ENCODE data around the gene TCF21. TPM values are rescaled to one million over a fixed set of nuclear protein-coding genes. Genes with fewer than 3 reads are reported as not detected.
A peak's percentile ranks its signal among the peaks of the same experiment; 100 is the strongest.

Gene TCF21
- total RNA-seq, 1 experiment from 2014 or later, result not detected

GRCh38 chr6:133892813-133893691, 4.1 kb downstream of the TCF21 start:
- Mint-ChIP-seq H3K9me3 (ENCODE audit: low read depth, unreplicated experiment) (no peaks in the 10 kb centered on the region), H3K4me1 (ENCODE audit: low read depth, unreplicated experiment) (peaks cover 38% of the 10 kb centered on the region), H3K36me3 (ENCODE audit: insufficient read depth, unreplicated experiment) (peaks cover 6% of the 10 kb centered on the region), H3K27me3 (ENCODE audit: unreplicated experiment) (peaks cover 100% of the 10 kb centered on the region), H3K4me3 (ENCODE audit: low read depth, unreplicated experiment) (no peak overlapping the region), H3K27ac (ENCODE audit: unreplicated experiment) (no peak overlapping the region)
- DNase-seq, result no peak
- intact Hi-C loops (cut with micrococcal nuclease; ENCODE audit: unreplicated experiment), result no loop called here
- CTCF ChIA-PET, result interaction anchor here (1.4 kb wide), 1 partner anchor 324 kb away, joined by 4 read pairs; no protein-coding TSS in a partner anchor
- TF ChIP-seq CTCF (IDR thresholded peaks at IDR 0.05; ENCODE audit: unreplicated experiment), result no peak
- BruUV-seq (replicated peaks), result no TSS peak

GRCh38 chr6:133893946-133894345, 5.0 kb downstream of the TCF21 start:
- intact Hi-C loops (cut with micrococcal nuclease; ENCODE audit: unreplicated experiment), result no loop called here
- peaks cover 38% of the 10 kb centered on the region for H3K4me1 Mint-ChIP-seq (ENCODE audit: low read depth, unreplicated experiment)
- H3K9me3 Mint-ChIP-seq (ENCODE audit: low read depth, unreplicated experiment), result no peaks in the 10 kb centered on the region
- no peak for DNase-seq
- CTCF ChIA-PET, result interaction anchor here (1.4 kb wide), 1 partner anchor 23 kb away, joined by 3 read pairs; no protein-coding TSS in a partner anchor
- peaks cover 100% of the 10 kb centered on the region for H3K27me3 Mint-ChIP-seq (ENCODE audit: unreplicated experiment)
- no TSS peak for BruUV-seq (replicated peaks)
- H3K4me3 Mint-ChIP-seq (ENCODE audit: low read depth, unreplicated experiment), result no peak overlapping the region
- peaks cover 6% of the 10 kb centered on the region for H3K36me3 Mint-ChIP-seq (ENCODE audit: insufficient read depth, unreplicated experiment)
- no peak for TF ChIP-seq CTCF (IDR thresholded peaks at IDR 0.05; ENCODE audit: unreplicated experiment)
- H3K27ac Mint-ChIP-seq (ENCODE audit: unreplicated experiment), result no peak overlapping the region

GRCh38 chr6:133894369-133894768, 5.5 kb downstream of the TCF21 start:
- Mint-ChIP-seq H3K9me3 (ENCODE audit: low read depth, unreplicated experiment) (no peaks in the 10 kb centered on the region), H3K27me3 (ENCODE audit: unreplicated experiment) (peaks cover 98% of the 10 kb centered on the region), H3K27ac (ENCODE audit: unreplicated experiment) (no peak overlapping the region), H3K4me1 (ENCODE audit: low read depth, unreplicated experiment) (peaks cover 38% of the 10 kb centered on the region), H3K36me3 (ENCODE audit: insufficient read depth, unreplicated experiment) (peaks cover 6% of the 10 kb centered on the region), H3K4me3 (ENCODE audit: low read depth, unreplicated experiment) (no peak overlapping the region)
- CTCF ChIA-PET, result interaction anchor here (0.7 to 1.4 kb wide), 3 partner anchors 20 to 169 kb away, joined by 3 read pairs; no protein-coding TSS in a partner anchor
- DNase-seq, result no peak
- no peak for TF ChIP-seq CTCF (IDR thresholded peaks at IDR 0.05; ENCODE audit: unreplicated experiment)
- no TSS peak for BruUV-seq (replicated peaks)
- intact Hi-C loops (cut with micrococcal nuclease; ENCODE audit: unreplicated experiment), result no loop called here

- TF ChIP-seq CTCF (IDR thresholded peaks at IDR 0.05; ENCODE audit: unreplicated experiment), result no peak
- intact Hi-C loops (cut with micrococcal nuclease; ENCODE audit: unreplicated experiment), result no loop called here
- CTCF ChIA-PET, result interaction anchor here (0.7 to 1.4 kb wide), 4 partner anchors 19 to 936 kb away, joined by 3 to 4 read pairs (median 3); no protein-coding TSS in a partner anchor
- Mint-ChIP-seq H3K4me3 (ENCODE audit: low read depth, unreplicated experiment) (peak overlapping the region; percentile 69), H3K9me3 (ENCODE audit: low read depth, unreplicated experiment) (no peaks in the 10 kb centered on the region), H3K27ac (ENCODE audit: unreplicated experiment) (no peak overlapping the region), H3K27me3 (ENCODE audit: unreplicated experiment) (peaks cover 93% of the 10 kb centered on the region), H3K36me3 (ENCODE audit: insufficient read depth, unreplicated experiment) (peaks cover 6% of the 10 kb centered on the region), H3K4me1 (ENCODE audit: low read depth, unreplicated experiment) (peaks cover 38% of the 10 kb centered on the region)
- no peak for DNase-seq
- BruUV-seq (replicated peaks), result no TSS peak
Observed at GRCh38 chr6:133894795-133895358, 6.0 kb downstream of the TCF21 start.

Data from Calu3 (cell line).